MM.1S (cell line): ENCODE data around the gene HAUS7.

Experiments used
- DNase-seq: peaks from one replicate; pipeline ENCODE4 v3.0.0-alpha.2; 2015
- H2AFZ ChIP-seq: fragments of 300-600 bp; sonication (generic); 2 replicates; pipeline ENCODE4 v1.6.0; 2016; ENCODE audit warnings: antibody characterized with exemption, low read length
- H3F3A ChIP-seq: fragments of 300-600 bp; sonication (generic); 2 replicates; pipeline ENCODE4 v1.6.1; 2016; ENCODE audit warnings: mild to moderate bottlenecking, antibody characterized with exemption, low read length, moderate library complexity, mixed read lengths; ENCODE audit not compliant: insufficient read depth
- H3K27ac ChIP-seq: fragments of 300-600 bp; sonication (generic); 2 replicates; pipeline ENCODE4 v1.5.1; 2016; ENCODE audit warnings: mild to moderate bottlenecking, low read length
- H3K27me3 ChIP-seq: fragments of 300-600 bp; sonication (generic); replicated peaks from 2 replicates; pipeline ENCODE4 v1.6.0; 2016; ENCODE audit warnings: low read length; ENCODE audit not compliant: insufficient read depth
- H3K36me3 ChIP-seq: fragments of 300-600 bp; sonication (generic); replicated peaks from 2 replicates; pipeline ENCODE4 v1.6.1; 2016; ENCODE audit warnings: mild to moderate bottlenecking, low read length, mixed read lengths; ENCODE audit not compliant: insufficient read depth
- H3K4me1 ChIP-seq: fragments of 300-600 bp; sonication (generic); 2 replicates; pipeline ENCODE4 v1.6.1; 2016; ENCODE audit warnings: low read length, mixed read lengths
- H3K4me2 ChIP-seq: fragments of 300-600 bp; sonication (generic); 2 replicates; pipeline ENCODE4 v1.6.0; 2016; ENCODE audit warnings: low read depth, low read length
- H3K4me3 ChIP-seq: fragments of 300-600 bp; sonication (generic); 2 replicates; pipeline ENCODE4 v1.5.1; 2016; ENCODE audit warnings: low read length, mixed read lengths
- H3K79me2 ChIP-seq: fragments of 300-600 bp; sonication (generic); 2 replicates; pipeline ENCODE4 v1.6.1; 2016; ENCODE audit warnings: mixed run types, low read length, mixed read lengths
- H3K9ac ChIP-seq: fragments of 300-600 bp; sonication (generic); 2 replicates; pipeline ENCODE4 v1.6.1; 2016; ENCODE audit warnings: low read length, mixed read lengths
- H3K9me2 ChIP-seq: fragments of 300-600 bp; sonication (generic); replicated peaks from 2 replicates; pipeline ENCODE4 v1.6.1; 2016; ENCODE audit warnings: mild to moderate bottlenecking, low read length, mixed read lengths; ENCODE audit not compliant: insufficient read depth
- H3K9me3 ChIP-seq: fragments of 300-600 bp; sonication (generic); replicated peaks from 2 replicates; pipeline ENCODE4 v1.6.1; 2016; ENCODE audit warnings: mild to moderate bottlenecking, low read length, mixed read lengths; ENCODE audit not compliant: insufficient read depth
- H4K20me1 ChIP-seq: fragments of 300-600 bp; sonication (generic); 2 replicates; pipeline ENCODE4 v1.6.1; 2016; ENCODE audit warnings: mild to moderate bottlenecking, low read length, moderate library complexity, mixed read lengths; ENCODE audit not compliant: insufficient read depth
- CTCF ChIP-seq: fragments of 300-600 bp; sonication (generic); IDR thresholded peaks from 2 replicates; pipeline ENCODE4 v1.5.1; 2016; ENCODE audit warnings: antibody characterized with exemption, low read length, mixed read lengths
- EZH2 ChIP-seq: fragments of 300-600 bp; sonication (generic); optimal IDR thresholded peaks from 2 replicates; pipeline ENCODE3; 2017; ENCODE audit warnings: low read depth, mild to moderate bottlenecking, antibody characterized with exemption, low read length, mixed read lengths
- EZH2phosphoT487 ChIP-seq: fragments of 300-600 bp; sonication (generic); IDR thresholded peaks from 2 replicates; pipeline ENCODE4 v1.6.1; 2018; ENCODE audit warnings: antibody characterized with exemption, low read length

Gene HAUS7

GRCh38 chrX:153513265-153513664 is 42.9 kb upstream of the HAUS7 start:
- Histone ChIP-seq H3K27ac (no peak overlapping the region), H3K36me3 (no peaks in the 10 kb centered on the region), H3K4me3 (no peak overlapping the region), H3K4me2 (no peak overlapping the region), H2AFZ (no peak overlapping the region), H3K4me1 (no peaks in the 10 kb centered on the region), H3K9me3 (no peaks in the 10 kb centered on the region), H3F3A (no peaks in the 10 kb centered on the region), H3K79me2 (no peaks in the 10 kb centered on the region), H4K20me1 (no peaks in the 10 kb centered on the region), H3K9me2 (no peaks in the 10 kb centered on the region), H3K27me3 (peaks cover 13% of the 10 kb centered on the region), H3K9ac (no peak overlapping the region)
- DNase-seq = no peak
- no peak for TF ChIP-seq CTCF
- no peak for TF ChIP-seq EZH2phosphoT487
- no peak for TF ChIP-seq EZH2

- Histone ChIP-seq H3K27me3 (peaks cover 12% of the 10 kb centered on the region), H3K4me2 (no peak overlapping the region), H2AFZ (no peak overlapping the region), H3K27ac (no peak overlapping the region), H3K9me3 (no peaks in the 10 kb centered on the region), H3K4me3 (no peak overlapping the region), H3K4me1 (no peaks in the 10 kb centered on the region), H4K20me1 (no peaks in the 10 kb centered on the region), H3K79me2 (no peaks in the 10 kb centered on the region), H3K36me3 (no peaks in the 10 kb centered on the region), H3F3A (no peaks in the 10 kb centered on the region), H3K9ac (no peak overlapping the region), H3K9me2 (no peaks in the 10 kb centered on the region)
- TF ChIP-seq CTCF (no peak), EZH2 (no peak), EZH2phosphoT487 (no peak)
- DNase-seq = no peak
Observed at GRCh38 chrX:153512501-153512893, 42.1 kb upstream of the HAUS7 start.

GRCh38 chrX:153511784-153512500 is 41.6 kb upstream of the HAUS7 start:
- peaks cover 12% of the 10 kb centered on the region for H3K27me3 ChIP-seq
- no peak overlapping the region for H2AFZ ChIP-seq

More at GRCh38 chrX:153511784-153512500, 41.6 kb upstream of the HAUS7 start:
- Histone ChIP-seq H3K36me3 (no peaks in the 10 kb centered on the region), H3K79me2 (no peaks in the 10 kb centered on the region), H3K9me3 (no peaks in the 10 kb centered on the region), H3F3A (no peaks in the 10 kb centered on the region), H3K4me2 (no peak overlapping the region), H3K4me1 (no peaks in the 10 kb centered on the region), H4K20me1 (no peaks in the 10 kb centered on the region), H3K9ac (no peak overlapping the region), H3K4me3 (no peak overlapping the region), H3K27ac (no peak overlapping the region), H3K9me2 (no peaks in the 10 kb centered on the region)
- no peak for TF ChIP-seq CTCF
- DNase-seq = no peak
